ENCODE data around the gene TUT1. TPM values are rescaled to one million over a fixed set of nuclear protein-coding genes. Genes with fewer than 3 reads are reported as not detected.

The TUT1 gene
- total RNA-seq, 3 donors from 2014 or later (not counting 1 experiment from before 2014, with no cell fraction given) = 20.0 to 28.9 (median 26.2) TPM

DNA sequence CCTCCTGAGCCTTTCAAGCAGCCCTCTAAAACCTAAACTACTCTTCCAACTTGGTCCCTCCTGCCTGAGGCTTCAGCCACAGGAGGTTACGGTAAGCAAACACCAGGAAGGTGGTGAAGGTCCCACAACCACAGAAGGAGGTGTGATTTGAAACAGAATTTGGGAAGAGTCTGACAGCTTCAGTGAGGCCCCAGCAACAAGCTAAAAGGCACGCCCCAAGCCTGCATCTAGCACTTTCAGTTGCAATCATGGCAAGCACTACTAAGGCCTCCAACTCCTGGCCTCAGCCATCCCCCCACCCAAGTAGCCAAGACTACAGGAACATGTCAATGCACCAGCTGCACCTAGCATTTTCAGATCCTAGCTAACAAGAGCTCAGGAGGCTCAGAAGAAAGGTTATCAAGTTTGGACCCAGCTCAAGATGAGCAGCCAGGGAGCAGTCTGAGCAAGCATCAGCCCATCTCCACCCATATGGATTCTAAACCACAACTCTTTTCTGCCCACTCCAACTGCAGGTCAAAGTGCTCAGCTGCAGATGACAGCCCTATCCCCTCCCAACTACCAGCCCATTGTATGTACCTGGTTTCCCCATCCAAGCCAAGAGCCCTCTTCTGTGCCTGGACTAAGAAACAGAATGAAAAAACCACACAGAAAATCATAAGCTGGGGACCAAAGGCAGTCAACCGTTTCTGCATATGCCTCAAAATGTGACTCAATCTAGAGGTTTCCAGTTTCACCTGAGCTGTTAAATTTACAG is 34.3 kb downstream of the TUT1 start:
- peak overlapping the region; percentile 93 for H3K4me3 Mint-ChIP-seq
- Histone ChIP-seq H3K36me3 (ENCODE audit: control insufficient read depth, insufficient read depth, low read length) (peaks cover 21% of the 10 kb centered on the region), H3K9me3 (ENCODE audit: control insufficient read depth, insufficient read depth, low read length) (no peaks in the 10 kb centered on the region), H3K27me3 (ENCODE audit: control insufficient read depth, insufficient read depth, low read length) (no peaks in the 10 kb centered on the region), H3K4me1 (ENCODE audit: control insufficient read depth, insufficient read depth, low read length) (peaks cover 84% of the 10 kb centered on the region), H3K4me3 (ENCODE audit: low read length) (no peak overlapping the region), H3K27ac (ENCODE audit: low read length) (peak overlapping the region; percentile 97)
- H3K27ac Mint-ChIP-seq = peak overlapping the region; percentile 97 to 98
- DNase-seq (peak in 1 of 2 donors; percentile 84), ATAC-seq (peak; percentile 8 to 19 (median 9))
- 0% methylated on average over 3 of the region's 3 CpGs for WGBS (ENCODE audit: insufficient coverage)
- H3K4me1 Mint-ChIP-seq = peaks cover 78 to 89% of the 10 kb centered on the region in 2 donors
- TF ChIP-seq, protein P1, sequence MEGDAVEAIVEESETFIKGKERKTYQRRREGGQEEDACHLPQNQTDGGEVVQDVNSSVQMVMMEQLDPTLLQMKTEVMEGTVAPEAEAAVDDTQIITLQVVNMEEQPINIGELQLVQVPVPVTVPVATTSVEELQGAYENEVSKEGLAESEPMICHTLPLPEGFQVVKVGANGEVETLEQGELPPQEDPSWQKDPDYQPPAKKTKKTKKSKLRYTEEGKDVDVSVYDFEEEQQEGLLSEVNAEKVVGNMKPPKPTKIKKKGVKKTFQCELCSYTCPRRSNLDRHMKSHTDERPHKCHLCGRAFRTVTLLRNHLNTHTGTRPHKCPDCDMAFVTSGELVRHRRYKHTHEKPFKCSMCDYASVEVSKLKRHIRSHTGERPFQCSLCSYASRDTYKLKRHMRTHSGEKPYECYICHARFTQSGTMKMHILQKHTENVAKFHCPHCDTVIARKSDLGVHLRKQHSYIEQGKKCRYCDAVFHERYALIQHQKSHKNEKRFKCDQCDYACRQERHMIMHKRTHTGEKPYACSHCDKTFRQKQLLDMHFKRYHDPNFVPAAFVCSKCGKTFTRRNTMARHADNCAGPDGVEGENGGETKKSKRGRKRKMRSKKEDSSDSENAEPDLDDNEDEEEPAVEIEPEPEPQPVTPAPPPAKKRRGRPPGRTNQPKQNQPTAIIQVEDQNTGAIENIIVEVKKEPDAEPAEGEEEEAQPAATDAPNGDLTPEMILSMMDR (IDR thresholded peaks at IDR 0.05) = no peak
- H3K27me3 Mint-ChIP-seq (ENCODE audit: low read depth in 2 of 2) = no peaks in the 10 kb centered on the region
- peaks cover 8% of the 10 kb centered on the region for H3K36me3 Mint-ChIP-seq
- no peaks in the 10 kb centered on the region for H3K9me3 Mint-ChIP-seq
- intact Hi-C loops (cut with micrococcal nuclease) = loop anchor here (1.0 to 5.0 kb wide), 5 partner anchors 14 to 324 kb away; partner anchors contain the start of genes EEF1G and TUT1

DNA sequence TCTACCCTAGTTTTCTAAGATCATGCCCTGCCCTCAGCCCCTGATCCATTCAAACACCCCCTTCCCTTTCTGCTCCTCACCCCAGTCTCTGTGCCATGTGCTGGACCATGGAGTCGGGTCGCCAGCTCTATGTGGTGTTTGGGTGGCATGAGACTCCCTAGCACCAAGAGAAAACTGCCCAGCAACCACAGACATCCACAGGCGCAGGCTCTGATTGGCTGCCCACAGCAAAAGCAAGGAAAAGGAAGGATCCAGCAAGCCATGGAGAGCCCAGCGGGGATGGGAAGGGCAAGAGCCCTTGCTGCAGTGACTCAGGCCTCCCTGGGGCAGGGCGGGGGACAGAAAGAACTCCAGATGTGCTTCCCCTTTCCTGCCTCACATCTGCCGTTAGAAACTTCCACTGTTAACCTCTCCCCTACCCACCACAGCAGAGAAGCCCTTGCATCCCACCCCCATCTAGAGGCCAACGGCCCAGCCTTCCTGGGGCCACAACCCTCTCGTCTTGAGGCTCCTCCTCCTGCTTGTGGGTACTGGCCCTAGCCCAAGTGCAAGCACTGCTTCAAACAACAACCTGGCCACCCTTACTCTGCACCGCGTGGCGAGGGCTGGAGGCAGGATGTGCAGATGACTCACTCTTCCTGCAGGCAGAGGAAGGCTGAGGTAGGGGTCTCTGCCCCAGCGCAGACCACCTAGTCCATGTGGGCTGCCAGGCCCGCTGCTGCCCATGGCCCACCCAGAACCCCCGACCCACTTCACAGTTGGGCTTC is 35.0 kb downstream of the TUT1 start:
- Histone ChIP-seq H3K27ac (ENCODE audit: low read length) (peak overlapping the region; percentile 97), H3K9me3 (ENCODE audit: control insufficient read depth, insufficient read depth, low read length) (no peaks in the 10 kb centered on the region), H3K4me3 (ENCODE audit: low read length) (peak overlapping the region; percentile 12), H3K4me1 (ENCODE audit: control insufficient read depth, insufficient read depth, low read length) (peaks cover 92% of the 10 kb centered on the region), H3K27me3 (ENCODE audit: control insufficient read depth, insufficient read depth, low read length) (no peaks in the 10 kb centered on the region), H3K36me3 (ENCODE audit: control insufficient read depth, insufficient read depth, low read length) (peaks cover 17% of the 10 kb centered on the region)
- intact Hi-C loops (cut with micrococcal nuclease) = loop anchor here (1.0 to 5.0 kb wide), 4 partner anchors 13 to 325 kb away; partner anchors contain the start of gene TUT1
- Mint-ChIP-seq H3K9me3 (no peaks in the 10 kb centered on the region), H3K27ac (peak overlapping the region; percentile 97 to 98), H3K4me1 (peaks cover 85 to 96% of the 10 kb centered on the region in 2 donors), H3K36me3 (peaks cover 5% of the 10 kb centered on the region), H3K27me3 (ENCODE audit: low read depth in 2 of 2) (no peaks in the 10 kb centered on the region), H3K4me3 (peak overlapping the region; percentile 93)
- TF ChIP-seq, protein P1 (IDR thresholded peaks at IDR 0.05) = no peak
- peak; percentile 53 to 79 (median 69) for ATAC-seq
- DNase-seq = peak; percentile 81 to 93
- 0% methylated on average over 14 of the region's 14 CpGs for WGBS (ENCODE audit: insufficient coverage)

DNA sequence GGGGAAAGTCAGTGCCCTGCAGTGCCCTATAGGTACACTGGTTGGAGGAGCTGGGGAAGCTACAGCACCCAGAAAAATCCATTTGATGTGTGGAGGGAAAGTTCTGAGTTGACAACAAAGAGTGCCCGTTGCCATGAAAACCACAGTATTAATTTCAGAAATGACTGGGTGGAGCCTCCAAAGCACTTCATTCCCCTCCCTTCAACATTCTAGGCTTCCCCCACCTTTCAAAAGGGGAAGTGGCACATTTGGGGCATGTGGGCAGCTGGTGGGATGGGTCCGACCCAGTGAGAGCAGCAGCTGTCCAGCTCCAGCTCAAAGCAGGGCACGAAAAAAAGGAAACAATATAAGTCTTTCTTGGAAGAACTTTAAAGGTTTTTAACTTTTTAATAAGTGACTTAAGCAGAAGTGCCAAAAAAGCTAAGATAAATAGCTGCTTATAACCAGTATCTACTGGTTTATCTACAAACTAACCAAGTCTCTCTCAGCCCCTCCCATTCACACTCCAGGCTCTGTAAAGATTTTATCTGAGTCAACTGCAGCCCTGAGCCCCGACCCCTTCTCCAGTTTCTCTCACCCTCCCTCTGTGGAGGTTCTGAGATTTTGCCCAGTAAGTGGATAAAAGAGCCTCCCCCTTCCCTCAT is 35.7 kb downstream of the TUT1 start:
- Histone ChIP-seq H3K4me3 (ENCODE audit: low read length) (peak overlapping the region; percentile 12), H3K27me3 (ENCODE audit: control insufficient read depth, insufficient read depth, low read length) (no peaks in the 10 kb centered on the region), H3K27ac (ENCODE audit: low read length) (peak overlapping the region; percentile 97), H3K4me1 (ENCODE audit: control insufficient read depth, insufficient read depth, low read length) (peaks cover 98% of the 10 kb centered on the region), H3K9me3 (ENCODE audit: control insufficient read depth, insufficient read depth, low read length) (no peaks in the 10 kb centered on the region), H3K36me3 (ENCODE audit: control insufficient read depth, insufficient read depth, low read length) (peaks cover 17% of the 10 kb centered on the region)
- TF ChIP-seq, protein P1 (IDR thresholded peaks at IDR 0.05) = no peak
- DNase-seq = peak; percentile 65 to 95
- Mint-ChIP-seq H3K27me3 (ENCODE audit: low read depth in 2 of 2) (no peaks in the 10 kb centered on the region), H3K27ac (peak overlapping the region; percentile 97 to 98), H3K9me3 (no peaks in the 10 kb centered on the region), H3K4me3 (peak overlapping the region; percentile 93), H3K36me3 (peaks cover 5% of the 10 kb centered on the region), H3K4me1 (peaks cover 87 to 99% of the 10 kb centered on the region in 2 donors)
- intact Hi-C loops (cut with micrococcal nuclease) = loop anchor here (1.0 to 5.0 kb wide), 4 partner anchors 12 to 326 kb away; partner anchors contain the start of gene TUT1
- WGBS (ENCODE audit: insufficient coverage) = 0% methylated on average over 4 of the region's 4 CpGs
- peak; percentile 37 to 65 (median 43) for ATAC-seq

All from natural killer cell (primary cell).